Lung (tissue), 12 donors: Measurements from ENCODE around the gene ARID2. TPM values are rescaled to one million over a fixed set of nuclear protein-coding genes. Genes with fewer than 3 reads are reported as not detected.
A peak's percentile ranks its signal among the peaks of the same experiment; 100 is the strongest.

Experiments
- ATAC-seq: fragments of 200-7000 bp; cut with Tn5 transposase; one replicate; pipeline ENCODE4 v1.9.1; 2020; ENCODE audit warnings: moderate number of reproducible peaks; ENCODE audit not compliant: insufficient read depth, low FRiP score
- DNase-seq, 3 donors: peaks; one replicate each; pipeline ENCODE4 v3.0.0-alpha.2; 2013 to 2017
- H3K27ac ChIP-seq, 2 donors: one replicate each; pipeline ENCODE4 v1.5.1; 2013; ENCODE audit warnings: mild to moderate bottlenecking in 2 of 2, moderate library complexity in 2 of 2, control low read depth in 1 of 2, inconsistent platforms in 1 of 2, low read depth in 1 of 2, low read length in 1 of 2
- H3K27me3 ChIP-seq, 3 donors: one replicate each; pipeline ENCODE4 v1.5.1; 2013; ENCODE audit warnings: low read length in 2 of 3; ENCODE audit not compliant: control insufficient read depth in 3 of 3, insufficient read depth in 3 of 3
- H3K36me3 ChIP-seq, 4 donors: one replicate each; pipeline ENCODE4 v1.5.1; 2013; ENCODE audit warnings: low read length in 4 of 4, mild to moderate bottlenecking in 1 of 4, moderate library complexity in 1 of 4; ENCODE audit not compliant: control insufficient read depth in 4 of 4, insufficient read depth in 4 of 4
- H3K4me1 ChIP-seq, 5 donors: one replicate each; pipeline ENCODE4 v1.5.1; 2013; ENCODE audit warnings: low read length in 5 of 5, mild to moderate bottlenecking in 2 of 5, moderate library complexity in 1 of 5; ENCODE audit not compliant: control insufficient read depth in 5 of 5, insufficient read depth in 5 of 5
- H3K4me3 ChIP-seq: one replicate; pipeline ENCODE4 v1.5.1; 2013; ENCODE audit warnings: mild to moderate bottlenecking, control low read depth, moderate library complexity
- H3K9ac ChIP-seq, 2 donors: one replicate each; pipeline ENCODE4 v1.5.1; 2013; ENCODE audit warnings: low read length in 2 of 2, control low read depth in 1 of 2; ENCODE audit not compliant: insufficient read depth in 1 of 2
- H3K9me3 ChIP-seq, 4 donors: one replicate each; pipeline ENCODE4 v1.5.1; 2013; ENCODE audit warnings: low read length in 3 of 4, mild to moderate bottlenecking in 1 of 4, moderate library complexity in 1 of 4; ENCODE audit not compliant: control insufficient read depth in 4 of 4, insufficient read depth in 3 of 4
- CTCF ChIP-seq: IDR thresholded peaks from 2 replicates; pipeline ENCODE4 v1.5.1; 2012; ENCODE audit warnings: mild to moderate bottlenecking; ENCODE audit errors: control extremely low read depth, extremely low read depth
- WGBS, 2 donors: extraction: QIAGEN DNeasy Blood & Tissue Kit; methylation state at CpG; one replicate each; pipeline ENCODE4 v1.1.7; 2013; 5-methylcytosine and 5-hydroxymethylcytosine counted together
- polyA plus RNA-seq, 2 donors: library from polyadenylated mRNA; stranded (reverse); fragments of 200-250 nt; gene quantifications; one replicate each; pipeline ENCODE4 v1.2.1, GENCODE V29; 2013
- total RNA-seq, 2 donors: library from RNA; depleted of rRNA in 1 of 2; stranded (reverse); fragments of >200 nt in 1 of 2; gene quantifications; one replicate each; pipeline ENCODE4 v1.2.1, GENCODE V29; 2014 to 2021
- donor health status: control.
- donor health status: control.
- donor health status: Bipolar disorder and iron deficiency.
- donor health status: healthy.
- donor health status: DM: yes; HTN: yes; CAD: no.

Gene ARID2
- total and polyA plus RNA-seq, 4 donors = 5.3 to 79.2 (median 17.5) TPM

GRCh38 chr12:45914090-45914489, 184.6 kb downstream of the ARID2 start:
- H3K9me3 ChIP-seq = no peaks in the 10 kb centered on the region
- H3K36me3 ChIP-seq = peaks cover 0 to 5% (median 2%) of the 10 kb centered on the region in 4 donors
- no peaks in the 10 kb centered on the region for H3K27me3 ChIP-seq
- WGBS, 2 donors = 58 to 65% methylated on average over 1 of the region's 1 CpG
- DNase-seq (no peak), ATAC-seq (no peak)
- no peak overlapping the region for H3K9ac ChIP-seq
- H3K4me3 ChIP-seq = no peak overlapping the region
- no peak for TF ChIP-seq CTCF
- peaks cover 0 to 5% (median 0%) of the 10 kb centered on the region in 5 donors for H3K4me1 ChIP-seq
- H3K27ac ChIP-seq = no peak overlapping the region

GRCh38 chr12:45915405-45915804, 185.9 kb downstream of the ARID2 start:
- Histone ChIP-seq H3K27me3 (no peaks in the 10 kb centered on the region), H3K4me1 (no peaks in the 10 kb centered on the region), H3K4me3 (no peak overlapping the region), H3K36me3 (peaks cover 0 to 5% (median 3%) of the 10 kb centered on the region in 4 donors), H3K9me3 (no peaks in the 10 kb centered on the region), H3K27ac (no peak overlapping the region), H3K9ac (no peak overlapping the region)
- no peak for TF ChIP-seq CTCF
- no peak for ATAC-seq
- DNase-seq = no peak
- 86% methylated on average over 2 of the region's 2 CpGs for WGBS, 2 donors

GRCh38 chr12:45918818-45919217, 189.3 kb downstream of the ARID2 start:
- no peak for ATAC-seq
- no peaks in the 10 kb centered on the region for H3K4me1 ChIP-seq
- H3K27ac ChIP-seq = no peak overlapping the region
- H3K9ac ChIP-seq = no peak overlapping the region
- TF ChIP-seq CTCF = no peak
- DNase-seq = peak in 1 of 3 donors; percentile 29
- WGBS, 2 donors = 80 to 89% methylated on average over 3 of the region's 3 CpGs
- H3K36me3 ChIP-seq = peaks cover 7 to 17% (median 12%) of the 10 kb centered on the region in 4 donors
- no peak overlapping the region for H3K4me3 ChIP-seq
- no peaks in the 10 kb centered on the region for H3K27me3 ChIP-seq
- H3K9me3 ChIP-seq = no peaks in the 10 kb centered on the region

GRCh38 chr12:45928309-45928708, 198.8 kb downstream of the ARID2 start:
- H3K27me3 ChIP-seq = no peaks in the 10 kb centered on the region
- H3K9me3 ChIP-seq = no peaks in the 10 kb centered on the region
- WGBS, 2 donors = 67 to 72% methylated on average over 2 of the region's 2 CpGs
- no peaks in the 10 kb centered on the region for H3K4me1 ChIP-seq
- no peak for TF ChIP-seq CTCF
- no peak for DNase-seq
- no peak overlapping the region for H3K4me3 ChIP-seq
- no peak overlapping the region for H3K27ac ChIP-seq
- no peak overlapping the region for H3K9ac ChIP-seq
- ATAC-seq = no peak
- peaks cover 15 to 56% (median 34%) of the 10 kb centered on the region in 4 donors for H3K36me3 ChIP-seq
